HG02973 (cell line): Measurements from ENCODE around the gene NEBL.

Experiments
- ATAC-seq: cut with Tn5 transposase; IDR thresholded peaks from one replicate; pipeline ENCODE4 v1.9.1; 2021; ENCODE audit warnings: moderate library complexity; ENCODE audit not compliant: unreplicated experiment

Gene NEBL

DNA sequence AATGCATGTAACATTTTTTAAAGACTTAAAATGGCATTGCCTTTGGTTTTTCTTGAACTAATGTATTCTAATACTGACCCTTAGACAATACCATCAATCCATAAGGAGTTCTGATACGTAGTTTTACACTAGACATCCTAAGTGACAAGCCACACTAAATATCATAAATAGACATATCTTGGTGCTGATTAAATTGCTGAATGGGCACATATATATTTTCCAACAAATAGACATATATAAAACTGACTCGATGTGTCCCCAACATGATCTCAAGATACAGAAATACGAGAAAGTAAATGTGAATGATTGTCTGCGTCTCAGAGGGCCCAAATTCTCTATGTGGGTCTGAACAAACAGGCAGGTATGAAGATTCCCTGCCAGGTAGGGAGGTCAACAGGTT, 99.8 kb downstream of the NEBL start:
- ATAC-seq: no peak

GRCh38 chr10:20795391-20795790, 101.7 kb downstream of the NEBL start:
- ATAC-seq: no peak

GRCh38 chr10:20785174-20785573, 111.9 kb downstream of the NEBL start:
- no peak for ATAC-seq

DNA sequence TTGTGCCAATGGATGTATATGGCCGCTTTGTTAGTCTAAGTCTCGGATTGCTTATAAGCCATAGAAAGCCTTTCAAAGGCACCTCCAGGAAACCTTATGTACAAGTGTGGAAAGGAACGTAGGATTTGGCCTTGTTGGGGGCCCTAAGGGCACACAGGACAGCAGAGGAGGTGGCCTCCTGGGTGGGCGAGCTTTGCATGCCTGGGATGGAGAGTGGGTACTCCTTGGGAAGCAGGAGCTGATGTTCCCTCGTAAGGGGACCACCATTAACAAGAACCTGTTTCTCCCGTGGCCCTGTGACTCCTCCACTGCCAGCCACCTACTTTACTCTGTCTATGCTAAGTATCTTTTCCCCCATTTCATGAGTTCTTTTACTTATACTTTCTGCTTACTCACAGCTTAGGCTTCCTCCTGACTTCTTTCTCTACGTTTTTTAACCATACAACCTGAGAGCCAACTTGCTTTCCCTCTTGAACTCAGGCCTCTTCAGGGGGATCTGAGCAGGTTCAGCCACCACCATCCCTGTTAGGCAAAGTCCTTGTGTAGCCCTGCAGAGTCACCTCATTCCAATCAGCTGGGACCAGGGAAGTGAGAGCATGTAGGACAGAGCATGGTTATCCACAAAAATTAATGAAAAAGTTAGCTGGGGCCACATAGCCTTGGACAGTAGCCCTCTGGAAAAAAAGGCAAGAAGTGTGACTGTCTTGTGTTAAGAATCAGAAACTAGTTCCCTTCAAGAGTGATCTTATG, 118.9 kb downstream of the NEBL start:
- no peak for ATAC-seq

- ATAC-seq: no peak
Observed at GRCh38 chr10:20776384-20777118, 120.6 kb downstream of the NEBL start.

DNA sequence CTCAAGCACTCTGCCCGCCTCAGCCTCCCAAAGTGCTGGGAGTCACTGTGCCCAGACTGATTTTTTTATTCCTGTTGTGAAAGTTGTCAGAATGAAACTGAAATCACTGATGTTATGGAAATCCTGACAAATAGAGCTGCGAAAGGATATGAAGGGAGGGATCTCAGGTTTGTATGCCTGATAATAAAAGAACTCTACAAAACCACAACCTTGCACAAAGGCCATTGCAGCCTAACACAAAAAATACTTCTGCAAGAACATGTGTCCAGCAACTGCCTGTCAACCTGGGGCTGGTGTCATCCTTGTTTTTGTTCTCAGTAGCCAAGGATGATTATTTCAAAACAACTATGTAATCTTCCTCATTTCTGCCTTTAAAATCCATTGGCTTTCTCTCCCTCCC, 126.1 kb downstream of the NEBL start:
- ATAC-seq: no peak

GRCh38 chr10:20769481-20769880, 127.6 kb downstream of the NEBL start:
- ATAC-seq: no peak

- no peak for ATAC-seq
Observed at GRCh38 chr10:20768843-20769242, 128.3 kb downstream of the NEBL start.

GRCh38 chr10:20767028-20767427, 130.1 kb downstream of the NEBL start:
- ATAC-seq: no peak

DNA sequence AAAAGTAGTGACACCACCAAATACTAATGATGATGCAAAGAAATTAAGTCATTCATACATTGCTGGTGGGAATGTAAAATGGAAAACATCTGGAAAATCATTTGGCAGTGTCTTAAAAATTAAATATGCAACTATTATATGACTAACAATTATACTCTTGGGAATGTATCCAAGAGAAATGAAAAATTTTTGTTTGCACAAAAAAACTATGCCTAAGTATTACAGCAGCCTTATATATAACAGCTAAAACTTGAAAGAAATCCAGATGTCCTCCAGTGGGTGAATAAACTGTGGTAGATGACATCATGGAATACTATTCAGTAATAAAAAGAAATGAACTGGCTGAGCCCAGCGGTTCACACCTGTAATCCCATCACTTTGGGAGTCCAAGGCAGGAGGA, 132.0 kb downstream of the NEBL start:
- no peak for ATAC-seq

DNA sequence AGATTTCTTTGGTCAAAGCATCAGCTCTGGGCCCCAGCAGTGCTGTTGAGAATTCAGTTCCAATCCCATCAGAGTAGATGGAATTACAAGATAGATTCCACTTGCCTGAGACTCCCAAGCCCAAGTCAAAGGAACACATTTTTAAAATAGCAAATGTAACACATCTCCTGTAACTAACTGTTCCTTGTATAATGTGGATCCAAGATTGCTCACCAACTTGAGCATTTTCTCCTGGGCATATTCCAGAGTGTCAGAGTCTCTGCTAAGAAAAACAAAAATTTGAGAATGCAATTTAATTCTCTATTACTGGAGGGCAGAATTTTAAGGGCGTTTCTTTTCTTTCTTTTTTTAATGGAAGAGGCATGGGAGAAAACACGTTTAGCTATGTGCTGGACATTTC, 136.7 kb downstream of the NEBL start:
- no peak for ATAC-seq

DNA sequence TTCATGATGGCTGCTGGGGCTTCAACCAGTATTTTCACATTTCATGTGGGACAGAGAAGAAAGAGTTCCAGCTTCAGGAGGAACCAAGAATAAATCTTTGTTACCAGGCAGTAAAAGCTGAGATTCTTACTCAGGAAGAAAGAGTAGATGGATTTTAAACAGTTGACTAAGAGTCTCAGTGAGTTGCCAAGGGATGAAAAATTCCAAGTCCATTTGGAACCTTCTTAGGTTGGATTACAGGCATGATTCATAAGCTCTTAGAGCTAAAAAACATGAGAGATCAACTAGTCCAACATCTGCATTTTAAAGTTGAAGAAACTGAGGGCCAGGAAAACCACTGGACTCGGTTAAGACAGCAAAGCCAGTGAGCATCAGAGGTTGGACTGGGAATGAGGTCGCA, 148.6 kb downstream of the NEBL start:
- no peak for ATAC-seq

GRCh38 chr10:20747782-20748181, 149.3 kb downstream of the NEBL start:
- no peak for ATAC-seq

DNA sequence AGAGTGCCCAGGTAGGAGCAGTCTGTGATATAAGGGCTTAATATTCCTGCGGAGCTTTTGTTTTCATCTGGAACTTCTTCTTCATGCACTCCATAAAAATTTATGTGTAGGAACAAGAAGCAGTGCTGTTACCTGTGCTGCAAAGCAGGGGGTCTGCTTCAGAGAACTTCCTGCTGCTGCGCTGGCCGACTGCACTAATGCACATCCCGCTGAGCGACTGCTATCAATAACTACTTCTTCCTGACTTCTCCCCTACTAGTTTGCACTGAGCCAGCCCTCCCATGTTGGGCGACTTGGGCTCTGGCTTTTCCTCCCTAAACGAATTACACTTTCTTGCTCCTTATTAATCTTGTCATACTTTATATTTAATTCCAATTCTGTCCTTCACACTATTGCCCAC, 150.3 kb downstream of the NEBL start:
- no peak for ATAC-seq

GRCh38 chr10:20745556-20746375, 151.3 kb downstream of the NEBL start:
- ATAC-seq: no peak

GRCh38 chr10:20744821-20745220, 152.3 kb downstream of the NEBL start:
- no peak for ATAC-seq

DNA sequence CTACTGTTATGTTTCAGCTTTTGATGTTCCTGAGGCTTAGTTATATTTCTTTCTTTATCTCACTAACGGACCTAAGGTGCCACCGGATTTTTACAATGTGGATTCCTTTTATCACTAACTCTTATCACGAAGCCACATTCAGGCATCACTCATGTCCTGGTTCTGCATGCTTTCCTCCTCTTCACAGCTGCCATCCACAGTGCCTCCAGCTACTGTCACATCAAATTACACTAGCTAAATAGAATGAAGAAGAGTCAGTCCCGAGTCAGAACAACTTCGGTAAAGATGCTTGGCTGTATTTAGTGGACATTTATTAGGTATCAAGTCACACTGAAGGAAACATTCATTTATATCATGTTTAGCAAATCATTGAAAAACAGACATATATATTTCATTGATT, 153.2 kb downstream of the NEBL start:
- no peak for ATAC-seq

DNA sequence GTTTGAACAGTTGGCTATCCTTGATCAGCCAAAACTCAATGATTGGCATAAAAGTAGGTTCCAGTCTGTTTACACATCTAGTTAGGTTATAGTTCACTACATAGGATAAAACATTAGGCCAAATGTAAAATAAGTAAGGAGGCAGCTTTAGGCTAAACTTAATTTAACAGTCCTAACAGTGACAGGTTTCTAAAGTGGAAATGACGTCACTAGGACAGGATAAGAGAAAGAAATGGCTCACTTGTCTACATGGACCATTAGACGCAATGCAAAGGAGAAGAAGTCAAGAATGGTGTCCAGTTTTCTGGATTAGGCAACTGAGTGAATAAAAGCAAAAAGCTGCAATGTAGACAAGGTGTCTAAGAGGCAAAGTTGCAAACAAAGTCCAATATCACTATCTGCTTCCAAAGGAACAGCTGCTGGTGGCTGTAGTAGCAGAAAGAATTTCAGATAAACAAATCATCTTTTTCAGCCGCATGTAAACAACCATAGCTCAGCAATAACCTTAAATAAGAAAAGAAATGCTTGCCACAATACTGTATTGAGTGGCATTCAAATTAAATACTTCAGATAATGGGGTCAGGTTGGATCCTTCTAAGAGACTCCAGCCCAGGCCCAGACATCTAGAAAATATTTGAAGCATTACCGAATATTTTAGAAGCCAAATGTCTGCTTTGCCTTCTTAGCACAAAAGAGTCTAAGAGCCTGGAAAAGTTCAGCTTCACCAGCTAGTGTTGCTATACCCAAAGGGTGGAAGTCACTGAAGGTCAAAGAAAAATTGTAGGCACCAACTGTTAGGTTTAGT, 154.2 kb downstream of the NEBL start:
- no peak for ATAC-seq

DNA sequence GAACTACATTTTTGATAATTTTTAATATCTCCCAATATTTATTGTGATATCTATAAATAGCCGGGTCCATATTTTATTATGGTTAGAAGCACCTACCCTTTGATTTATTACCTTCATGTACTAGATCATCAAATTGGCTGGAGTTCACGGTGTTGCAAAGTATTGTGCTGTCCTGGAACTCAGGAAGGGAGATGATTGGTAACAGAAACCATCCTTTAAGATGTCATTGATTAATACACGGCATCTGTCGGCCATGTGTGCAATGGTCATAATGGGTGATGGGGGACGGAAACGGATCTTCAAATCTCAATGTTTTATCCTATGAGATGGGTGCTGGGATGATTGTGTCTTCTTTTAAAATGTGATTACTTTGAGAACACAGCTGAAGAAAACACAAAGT, 157.0 kb downstream of the NEBL start:
- no peak for ATAC-seq

DNA sequence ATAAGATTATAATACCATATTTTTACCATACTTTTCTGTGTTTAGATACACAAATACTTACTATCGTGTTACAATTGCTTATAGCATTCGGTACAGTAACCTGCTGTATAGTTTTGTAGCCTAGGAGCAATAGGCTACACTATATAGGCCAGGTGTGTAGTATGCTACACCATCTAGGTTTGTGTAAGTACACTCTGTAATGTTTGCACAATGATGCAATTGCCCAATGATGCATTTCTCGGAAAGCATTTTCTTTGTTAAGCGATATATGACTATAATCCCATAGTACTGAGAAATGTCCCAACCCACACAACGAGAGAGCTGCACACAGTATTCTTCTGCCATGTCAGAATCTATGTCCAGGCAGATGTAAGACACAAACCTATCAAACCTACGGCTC, 160.0 kb downstream of the NEBL start:
- no peak for ATAC-seq
